ENCODE measurements around the gene IQGAP3. TPM values are rescaled to one million over a fixed set of nuclear protein-coding genes. Genes with fewer than 3 reads are reported as not detected.

The IQGAP3 gene
- total and polyA plus RNA-seq, 2 of the 4 experiments (the other 2 are of a cell fraction): 12.5 to 13.6 TPM

DNA sequence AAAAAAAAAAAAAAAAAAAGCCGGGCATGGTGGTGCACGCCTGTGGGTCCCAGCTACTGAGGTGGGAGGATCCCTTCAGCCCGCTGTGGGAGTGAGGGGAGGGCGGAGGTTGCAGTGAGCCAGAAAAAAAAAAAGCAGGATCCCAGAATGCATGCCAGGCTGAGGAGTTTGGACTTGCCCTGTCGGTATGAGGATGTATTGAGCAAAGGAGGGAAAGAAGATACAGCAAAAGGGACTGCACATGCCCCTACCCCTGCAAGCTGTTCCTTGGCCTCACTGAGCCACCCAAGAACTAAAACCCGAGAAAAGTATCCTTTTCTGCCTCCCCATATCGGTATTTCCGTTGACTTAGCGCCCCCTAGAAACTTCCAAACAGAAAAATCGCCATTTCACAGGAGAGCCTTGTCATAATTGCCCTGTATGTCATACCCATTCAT, 30.2 kb upstream of the IQGAP3 start:
- Histone ChIP-seq H4K5ac (ENCODE audit: low read depth, low read length) (no peak overlapping the region), H2BK15ac (ENCODE audit: low read depth, low read length) (no peak overlapping the region), H3K36me3 (ENCODE audit: control insufficient read depth, insufficient read depth, low read length) (peaks cover 8% of the 10 kb centered on the region), H3K9me3 (ENCODE audit: control insufficient read depth, insufficient read depth, low read length) (no peaks in the 10 kb centered on the region), H3K4ac (ENCODE audit: low read depth, low read length) (no peak overlapping the region), H4K8ac (ENCODE audit: low read depth in 2 of 2, low read length in 2 of 2) (peak overlapping the region; percentile 49 to 78; a peak in 2 of 4 replicates), H3K9ac (ENCODE audit: low read depth, low read length) (no peak overlapping the region), H3K56ac (ENCODE audit: extremely low read depth, insufficient read depth, low read length) (no peak overlapping the region), H3K9me1 (ENCODE audit: insufficient read depth, low read length) (peaks cover 14% of the 10 kb centered on the region), H3K27ac (ENCODE audit: insufficient read depth, low read length) (no peak overlapping the region), H3K27me3 (ENCODE audit: control insufficient read depth, insufficient read depth, low read length) (peaks cover 1% of the 10 kb centered on the region; the same call in 1 of the 2 replicates), H3K18ac (ENCODE audit: low read depth, low read length) (no peak overlapping the region), H4K91ac (ENCODE audit: insufficient read depth, low read depth, low read length) (no peak overlapping the region), H2AFZ (replicated peaks; ENCODE audit: low read length, poor library complexity) (peak overlapping the region; percentile 76), H2BK20ac (ENCODE audit: low read depth, low read length) (no peak overlapping the region), H3K79me1 (ENCODE audit: low read depth in 1 of 2, low read length in 2 of 2) (peaks cover 16 to 44% of the 10 kb centered on the region in 2 experiments; a peak in 3 of 4 replicates), H4K20me1 (ENCODE audit: insufficient read depth, low read length) (no peaks in the 10 kb centered on the region), H3K4me1 (ENCODE audit: control insufficient read depth, insufficient read depth, low read length) (0 out of 2 replicates have a peak, but pooled peaks cover 4% of the 10 kb centered on the region), H2BK5ac (ENCODE audit: low read depth, low read length, poor library complexity, severe bottlenecking) (no peak overlapping the region), H3K4me2 (ENCODE audit: low read depth, low read length) (no peak overlapping the region), H2AK5ac (ENCODE audit: low read depth, low read length) (no peak overlapping the region), H2BK120ac (ENCODE audit: low read depth, low read length) (no peak overlapping the region), H3K14ac (replicated peaks; ENCODE audit: low read depth, low read length) (no peak overlapping the region), H2AK9ac (replicated peaks; ENCODE audit: low read depth, low read length, poor library complexity) (no peak overlapping the region), H3K4me3 (ENCODE audit: insufficient read depth, low read depth, low read length) (no peak overlapping the region), H3K23ac (ENCODE audit: low read depth, low read length) (no peak overlapping the region)
- dilution Hi-C loops (cut with HindIII; ENCODE audit: low sequenced_read_pairs, unreplicated experiment): no loop called here
- in situ Hi-C loops (cut with MboI; ENCODE audit: low sequenced_read_pairs): no loop called here
- ChIA-PET CTCF (interaction anchor here (0.7 to 1.0 kb wide), 2 partner anchors 11 to 157 kb away, joined by 3 to 4 read pairs; partner anchors contain the start of gene NAXE), POLR2A (ENCODE audit: unreplicated experiment) (no interaction called here)
- intact Hi-C loops (cut with micrococcal nuclease): no loop called here
- no peak for DNase-seq
- WGBS, 2 experiments (ENCODE audit: extremely low coverage in 2 of 2, insufficient read length in 1 of 2): 0% methylated on average over 4 of the region's 10 CpGs; no CpG with 5 or more reads in 1 of the 2 experiments
- no peak for ATAC-seq (ENCODE audit: low read depth)
- BruUV-seq (replicated peaks): no TSS peak
- TF ChIP-seq, protein P1, sequence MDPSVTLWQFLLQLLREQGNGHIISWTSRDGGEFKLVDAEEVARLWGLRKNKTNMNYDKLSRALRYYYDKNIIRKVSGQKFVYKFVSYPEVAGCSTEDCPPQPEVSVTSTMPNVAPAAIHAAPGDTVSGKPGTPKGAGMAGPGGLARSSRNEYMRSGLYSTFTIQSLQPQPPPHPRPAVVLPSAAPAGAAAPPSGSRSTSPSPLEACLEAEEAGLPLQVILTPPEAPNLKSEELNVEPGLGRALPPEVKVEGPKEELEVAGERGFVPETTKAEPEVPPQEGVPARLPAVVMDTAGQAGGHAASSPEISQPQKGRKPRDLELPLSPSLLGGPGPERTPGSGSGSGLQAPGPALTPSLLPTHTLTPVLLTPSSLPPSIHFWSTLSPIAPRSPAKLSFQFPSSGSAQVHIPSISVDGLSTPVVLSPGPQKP (IDR thresholded peaks at IDR 0.05; ENCODE audit: borderline replicate concordance, low read depth, low read length): no peak
- TF ChIP-seq, protein P2, sequence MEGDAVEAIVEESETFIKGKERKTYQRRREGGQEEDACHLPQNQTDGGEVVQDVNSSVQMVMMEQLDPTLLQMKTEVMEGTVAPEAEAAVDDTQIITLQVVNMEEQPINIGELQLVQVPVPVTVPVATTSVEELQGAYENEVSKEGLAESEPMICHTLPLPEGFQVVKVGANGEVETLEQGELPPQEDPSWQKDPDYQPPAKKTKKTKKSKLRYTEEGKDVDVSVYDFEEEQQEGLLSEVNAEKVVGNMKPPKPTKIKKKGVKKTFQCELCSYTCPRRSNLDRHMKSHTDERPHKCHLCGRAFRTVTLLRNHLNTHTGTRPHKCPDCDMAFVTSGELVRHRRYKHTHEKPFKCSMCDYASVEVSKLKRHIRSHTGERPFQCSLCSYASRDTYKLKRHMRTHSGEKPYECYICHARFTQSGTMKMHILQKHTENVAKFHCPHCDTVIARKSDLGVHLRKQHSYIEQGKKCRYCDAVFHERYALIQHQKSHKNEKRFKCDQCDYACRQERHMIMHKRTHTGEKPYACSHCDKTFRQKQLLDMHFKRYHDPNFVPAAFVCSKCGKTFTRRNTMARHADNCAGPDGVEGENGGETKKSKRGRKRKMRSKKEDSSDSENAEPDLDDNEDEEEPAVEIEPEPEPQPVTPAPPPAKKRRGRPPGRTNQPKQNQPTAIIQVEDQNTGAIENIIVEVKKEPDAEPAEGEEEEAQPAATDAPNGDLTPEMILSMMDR (conservative IDR thresholded peaks at IDR 0.05; ENCODE audit: low read depth, low read length): peak; percentile 36
- no peak for TF ChIP-seq CEBPB (IDR thresholded peaks at IDR 0.05; ENCODE audit: low read depth, low read length)
